Activated CD4-positive, alpha-beta T cell treated with anti-CD3 and anti-CD28 coated beads, Interleukin-2, amount 50 U/mL, for 16 hours (primary cell): ENCODE results near the gene THSD4.
"Not testable (repeated sequence)": the region's sequence is repeated elsewhere in the genome, so short reads cannot be mapped to it uniquely, and the experiment has no call there.

Source experiments
- DNase-seq: peaks from one replicate; pipeline ENCODE4 v3.0.0-alpha.2; 2020

THSD4 gene

DNA sequence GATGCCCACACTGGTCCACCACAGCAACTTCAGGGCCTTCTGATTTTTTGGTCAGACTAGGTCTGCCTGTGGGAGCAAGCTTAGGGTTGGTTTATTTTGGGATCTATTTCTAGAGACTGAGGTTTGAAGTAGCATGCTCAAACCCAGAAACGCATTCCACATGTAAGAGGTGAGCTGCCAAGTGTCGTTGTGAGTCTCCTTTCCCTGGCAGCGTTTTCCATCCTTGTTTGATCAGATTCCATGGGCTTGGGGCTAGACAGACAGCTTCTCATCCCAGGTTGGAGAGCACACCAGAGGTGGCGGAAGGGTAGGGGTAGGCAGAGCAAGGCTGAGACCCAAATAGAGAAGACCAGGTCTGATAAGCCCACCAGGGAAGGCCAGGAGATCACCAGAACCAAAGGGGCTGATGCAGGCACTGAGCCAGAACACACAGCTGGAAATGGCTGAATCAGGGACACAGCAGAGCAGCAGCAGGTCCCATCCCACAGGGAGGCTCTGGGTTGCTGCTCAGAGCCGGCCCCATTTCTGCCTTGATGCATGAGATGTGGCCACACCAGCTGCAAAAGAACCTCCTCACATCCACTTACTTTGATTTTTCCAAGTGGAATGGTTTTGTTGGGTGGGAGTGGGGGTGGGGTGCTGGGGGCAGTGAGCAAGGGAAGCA is 186.8 kb downstream of the THSD4 start:
- no peak for DNase-seq

DNA sequence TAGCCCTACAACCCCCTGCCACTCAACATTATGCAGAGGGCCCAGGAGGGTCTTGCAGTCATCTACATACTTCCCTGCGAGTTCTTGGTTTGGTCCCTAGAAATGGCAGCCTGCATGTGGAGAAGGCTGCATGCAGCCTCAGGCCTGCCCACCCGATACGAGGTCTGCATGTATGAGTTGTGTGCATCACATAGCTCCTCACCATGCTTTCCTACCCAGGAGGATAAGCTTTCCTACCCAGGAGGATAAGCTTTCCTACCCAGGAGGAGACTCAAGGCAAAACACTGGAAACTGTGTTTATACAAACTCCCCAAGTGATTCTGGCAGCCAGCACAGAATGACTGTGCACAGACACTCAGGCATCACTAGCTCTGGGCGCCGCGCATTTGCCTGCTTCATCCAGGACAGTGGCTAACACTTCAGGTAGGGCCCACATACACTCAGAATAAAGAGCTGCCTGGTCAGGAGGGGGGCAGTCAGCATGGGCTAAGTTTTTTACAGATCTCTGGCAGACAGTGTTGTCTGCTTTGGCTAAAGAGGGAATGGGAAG is 187.7 kb downstream of the THSD4 start:
- no peak for DNase-seq

DNA sequence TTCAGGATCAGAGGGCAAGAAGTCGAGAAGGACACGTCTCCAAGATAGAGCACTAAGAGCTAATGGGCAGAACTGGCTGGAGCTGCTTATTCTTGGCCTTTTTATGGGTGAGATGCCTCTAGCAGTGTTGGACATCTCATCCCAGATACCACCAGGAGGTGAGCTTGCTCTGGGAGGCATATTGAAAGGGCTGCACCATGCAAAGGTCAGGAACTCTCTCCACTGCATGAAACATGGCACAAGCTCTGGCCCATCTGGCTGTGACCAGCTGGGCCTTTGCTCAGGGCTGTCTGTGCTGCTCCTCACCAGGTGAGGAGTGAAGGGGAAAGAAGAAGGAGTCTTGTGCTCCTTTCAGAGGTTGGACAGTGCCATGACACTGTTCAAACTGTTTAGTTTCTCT is 188.7 kb downstream of the THSD4 start:
- DNase-seq, result no peak

DNA sequence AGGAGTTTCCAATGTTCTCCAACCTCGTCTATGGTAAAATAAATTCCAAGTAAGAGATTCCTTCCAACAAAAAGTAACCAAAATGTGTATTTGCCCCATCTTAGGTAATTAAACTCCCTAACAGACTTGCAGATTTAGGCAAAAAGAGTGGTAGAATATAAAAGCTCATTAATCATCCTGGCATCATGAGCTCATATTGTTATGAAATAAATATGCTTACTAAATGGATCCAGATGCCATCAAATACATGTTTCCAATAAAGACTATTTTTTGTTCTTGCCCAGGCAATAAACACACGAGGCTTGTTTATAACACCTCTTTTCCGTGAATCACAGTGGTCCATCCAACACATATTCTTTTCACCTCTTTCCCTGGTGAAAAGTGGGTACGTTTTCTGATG is 189.4 kb downstream of the THSD4 start:
- no peak for DNase-seq

DNA sequence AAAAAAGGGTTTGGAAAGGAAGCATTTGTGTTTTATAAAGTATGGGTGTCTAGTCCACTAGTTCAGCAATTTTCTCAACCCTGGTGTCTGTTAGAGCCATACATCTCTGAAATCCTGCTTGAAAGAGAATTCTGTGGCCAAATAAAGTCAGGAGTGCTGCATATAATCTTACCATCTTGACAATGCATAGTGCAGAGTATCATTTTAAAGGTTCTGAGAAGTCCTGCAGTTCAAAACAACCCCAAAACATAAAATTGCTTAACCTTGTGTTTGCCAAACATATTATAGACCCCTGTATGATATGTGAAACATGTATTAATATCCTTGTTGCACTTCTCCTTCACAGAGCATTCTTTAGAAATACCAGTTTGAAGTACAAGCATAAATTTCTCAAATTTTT is 191.3 kb downstream of the THSD4 start:
- DNase-seq, result no peak

DNA sequence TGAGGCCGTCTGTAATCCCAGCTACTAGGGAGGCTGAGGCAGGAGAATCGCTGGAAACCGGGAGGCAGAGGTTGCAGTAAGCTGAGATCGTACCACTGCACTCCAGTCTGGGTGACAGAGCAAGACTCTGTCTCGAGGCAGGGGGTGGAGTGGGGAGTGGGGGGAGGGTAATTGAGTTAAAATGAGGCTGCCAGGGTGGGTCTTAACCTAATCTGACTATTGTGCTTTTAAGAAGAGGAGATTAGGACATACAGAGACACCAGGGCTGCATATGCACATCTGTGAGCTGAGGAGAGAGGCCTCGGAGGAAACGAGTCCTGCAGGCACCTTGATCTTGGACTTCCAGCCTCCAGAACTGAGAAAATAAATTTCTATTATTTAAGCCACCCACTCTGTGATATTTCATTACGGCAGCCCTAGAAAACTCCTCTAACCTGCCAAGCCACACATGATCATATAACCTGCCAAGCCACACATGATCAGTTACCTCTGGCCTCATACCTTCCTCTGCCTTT is 197.0 kb downstream of the THSD4 start:
- DNase-seq, result no peak

DNA sequence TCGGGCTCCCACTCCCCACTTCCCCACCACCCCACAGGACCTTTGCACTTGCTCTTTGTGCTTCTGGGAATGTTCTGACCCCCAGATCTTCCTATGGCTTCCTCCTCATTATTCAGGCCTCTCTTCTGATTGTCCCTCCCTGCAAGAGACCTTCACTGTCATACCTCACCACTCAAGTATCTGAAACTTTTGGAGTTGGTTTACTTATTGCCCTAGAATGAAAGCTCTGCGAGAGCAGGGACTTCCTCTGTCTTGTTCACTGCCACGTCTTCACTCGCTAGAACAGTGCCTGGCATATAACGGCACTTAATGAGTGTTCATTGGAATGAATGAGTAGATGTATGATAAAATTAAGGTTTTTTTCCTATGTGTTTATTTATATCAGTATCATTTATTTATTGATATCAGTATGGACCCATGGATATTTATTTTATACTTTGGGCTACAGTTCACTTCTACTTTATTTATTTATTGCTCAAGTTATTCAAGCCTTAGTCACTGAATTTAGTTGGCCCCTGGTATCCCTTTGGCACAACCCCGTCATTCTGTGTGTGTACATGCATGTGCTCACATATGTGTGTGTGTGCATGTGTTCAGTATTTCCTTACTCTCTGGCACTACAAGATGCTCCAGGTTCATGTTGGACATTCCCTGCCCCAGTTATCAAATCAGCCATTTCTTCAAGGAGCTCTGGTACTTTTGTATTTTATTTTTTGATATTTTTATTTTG is 197.6 kb downstream of the THSD4 start:
- DNase-seq, result no peak

DNA sequence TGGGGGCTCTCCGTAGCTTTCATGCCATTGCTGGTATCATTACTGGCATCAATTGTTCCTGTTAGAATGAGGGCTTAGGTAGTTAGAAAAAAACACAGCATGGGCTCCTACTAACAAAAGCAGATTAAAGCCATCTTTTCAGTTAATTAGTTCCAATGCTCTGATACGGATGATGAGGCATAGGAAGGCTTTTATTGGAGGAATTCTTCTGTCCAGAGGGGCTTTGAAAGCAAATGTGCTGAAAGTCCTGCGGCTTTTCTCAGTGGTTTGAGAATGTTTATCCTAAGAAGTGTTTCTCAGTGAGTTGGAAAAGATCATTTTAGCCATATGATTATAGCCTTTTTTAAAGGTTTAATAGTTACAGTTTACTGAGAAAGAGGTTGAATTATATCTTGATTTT is 198.5 kb downstream of the THSD4 start:
- DNase-seq, result no peak

DNA sequence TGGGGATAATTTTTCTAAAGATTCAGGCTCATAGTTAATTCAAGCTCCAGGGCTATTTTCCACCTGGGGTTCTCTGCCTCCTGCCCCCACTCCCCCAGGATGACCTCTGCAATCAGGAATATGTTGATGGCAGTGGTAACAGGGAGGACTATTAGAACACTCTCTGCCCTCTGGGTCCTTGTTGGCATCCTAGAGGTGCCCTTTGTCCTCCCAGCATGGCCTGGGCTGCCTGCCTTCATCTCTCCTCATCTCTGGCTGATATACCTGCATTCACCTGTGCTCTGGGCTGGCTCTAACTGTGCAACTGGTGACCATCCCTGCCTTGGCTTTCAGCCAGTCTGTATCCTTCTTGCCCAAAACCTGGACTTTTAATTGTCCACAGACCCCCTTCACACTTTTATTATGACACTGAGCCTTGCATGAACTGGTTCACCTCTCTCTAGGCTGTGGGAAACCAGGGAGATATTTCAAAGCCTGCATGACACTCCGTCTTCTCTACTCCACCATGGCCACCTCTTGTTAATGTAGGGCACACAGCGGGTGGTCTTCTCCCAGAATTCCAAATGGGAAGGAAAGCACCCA is 199.8 kb downstream of the THSD4 start:
- no peak for DNase-seq

DNA sequence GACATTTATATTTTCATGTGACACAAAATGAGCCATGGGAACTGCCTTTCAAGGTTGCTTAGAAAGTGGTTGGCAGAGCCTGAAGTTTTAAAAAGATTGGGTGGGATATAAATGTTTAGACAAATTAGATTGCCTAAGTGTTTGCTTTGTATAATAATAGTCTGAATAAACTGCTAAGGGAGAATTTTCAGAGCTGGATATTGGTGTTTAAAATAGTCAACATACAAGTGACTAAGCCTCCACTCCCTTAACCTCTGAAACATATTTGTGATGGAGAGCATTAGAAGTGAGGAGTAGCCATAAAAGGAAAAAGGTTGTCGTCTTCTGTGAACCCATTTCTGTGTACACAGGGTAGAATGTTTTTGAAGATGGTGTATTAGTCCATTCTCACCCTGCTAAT is 201.6 kb downstream of the THSD4 start:
- DNase-seq, result no peak

DNA sequence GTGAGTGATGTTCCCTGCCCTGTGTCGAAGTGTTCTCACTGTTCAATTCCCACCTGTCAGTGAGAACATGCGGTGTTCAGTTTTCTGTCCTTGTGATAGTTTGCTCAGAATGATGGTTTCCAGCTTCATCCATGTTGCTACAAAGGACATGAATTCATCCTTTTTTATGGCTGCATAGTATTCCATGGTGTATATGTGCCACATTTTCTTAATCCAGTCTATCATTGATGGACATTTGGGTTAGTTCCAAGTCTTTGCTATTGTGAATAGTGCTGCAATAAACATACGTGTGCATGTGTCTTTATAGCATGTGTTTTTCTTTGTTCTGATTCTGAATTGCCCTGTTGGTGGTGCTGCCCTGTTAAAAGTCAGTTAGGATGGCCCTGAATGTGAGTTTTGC is 204.2 kb downstream of the THSD4 start:
- not testable (repeated sequence) for DNase-seq

DNA sequence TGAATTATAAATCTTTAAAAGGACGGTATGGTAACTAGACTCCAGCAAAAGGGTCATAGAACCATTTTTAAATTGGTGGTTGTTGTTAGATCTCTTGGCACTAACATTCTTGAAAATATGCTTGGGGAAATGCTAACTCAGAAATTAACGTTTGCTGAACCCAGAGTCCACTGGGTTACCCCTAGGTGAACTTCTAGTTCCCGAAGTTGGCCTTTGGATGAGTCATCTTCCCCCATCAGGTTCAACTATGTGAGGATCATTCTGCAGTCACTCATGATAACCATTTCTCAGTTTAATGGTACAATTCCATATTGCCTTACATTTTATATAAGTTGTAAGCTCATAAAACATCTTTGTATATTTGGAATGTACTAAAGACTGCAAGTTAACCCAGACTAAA is 204.7 kb downstream of the THSD4 start:
- no peak for DNase-seq

DNA sequence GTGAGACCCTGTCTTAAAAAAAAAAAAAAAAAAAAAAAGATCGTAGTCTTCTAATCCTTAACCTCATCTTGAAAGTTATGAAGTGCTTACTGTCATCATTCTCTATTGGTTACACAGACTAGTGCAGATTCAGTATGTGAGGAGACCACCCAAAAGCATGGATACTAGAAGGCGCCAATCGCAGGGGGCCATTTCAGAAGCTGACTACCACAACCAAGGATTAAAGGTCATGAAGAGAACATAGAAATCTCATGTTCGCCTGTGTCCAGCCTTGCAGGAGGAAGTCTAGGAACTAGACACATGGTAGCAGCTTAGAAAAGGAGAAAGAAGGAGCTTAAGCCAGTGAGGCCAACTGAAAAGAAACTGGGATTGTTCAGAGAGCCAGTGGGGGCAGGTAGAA is 207.8 kb downstream of the THSD4 start:
- DNase-seq, result no peak

DNA sequence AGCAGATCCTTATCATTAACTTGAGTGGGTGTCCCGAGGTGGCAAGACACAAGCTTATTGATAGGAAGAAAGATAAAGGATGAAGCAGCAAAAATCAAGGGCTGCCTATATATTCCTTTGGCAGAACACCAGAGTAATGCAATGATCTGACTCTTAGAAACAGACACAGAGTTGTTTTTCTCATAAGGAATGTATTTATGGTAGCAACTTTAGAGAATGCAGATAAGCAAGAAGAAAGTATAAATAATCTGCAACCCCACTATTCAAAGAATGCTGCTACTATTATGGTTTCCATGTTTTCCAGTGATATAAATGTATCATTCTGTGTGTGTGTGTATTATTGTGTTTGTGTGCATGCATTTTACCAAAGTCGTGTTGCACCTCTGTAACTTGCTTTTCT is 208.3 kb downstream of the THSD4 start:
- no peak for DNase-seq

DNA sequence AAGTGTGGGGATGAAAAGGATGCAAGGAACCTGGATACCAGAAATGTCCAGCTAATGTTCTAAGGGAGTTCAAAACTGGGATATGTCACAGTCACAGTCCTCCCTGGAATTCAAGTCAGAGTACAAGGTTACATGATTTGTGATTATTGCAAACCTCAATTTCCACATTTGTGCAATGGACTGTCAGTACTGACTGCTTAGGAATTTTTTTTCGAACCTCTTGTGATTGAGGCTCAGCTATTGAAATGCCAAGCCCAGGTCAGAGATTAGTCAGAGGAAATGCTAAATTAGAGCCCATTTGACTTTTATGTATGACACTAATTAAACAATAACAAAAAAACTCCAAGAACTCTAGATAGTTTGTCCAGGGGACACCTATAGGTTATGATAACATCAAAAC is 210.2 kb downstream of the THSD4 start:
- no peak for DNase-seq

DNA sequence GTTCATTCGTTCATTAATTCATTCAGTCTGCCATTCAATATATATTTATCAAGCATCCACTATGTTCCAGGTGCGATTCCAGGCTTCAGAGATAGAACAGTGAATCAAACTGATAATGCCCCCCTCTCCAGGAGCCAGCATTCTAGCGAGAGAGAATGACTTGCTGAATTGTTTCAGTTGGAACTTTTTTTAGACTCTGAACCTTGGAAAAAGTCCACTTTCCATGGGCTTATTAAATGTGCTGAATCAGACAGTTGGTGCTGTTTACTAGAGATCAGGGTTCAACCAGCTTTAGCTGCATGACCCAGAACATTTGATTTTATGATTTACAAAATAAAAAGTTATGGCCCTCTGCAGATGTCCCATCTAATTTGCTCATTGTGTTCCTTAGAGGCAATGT is 213.2 kb downstream of the THSD4 start:
- no peak for DNase-seq

DNA sequence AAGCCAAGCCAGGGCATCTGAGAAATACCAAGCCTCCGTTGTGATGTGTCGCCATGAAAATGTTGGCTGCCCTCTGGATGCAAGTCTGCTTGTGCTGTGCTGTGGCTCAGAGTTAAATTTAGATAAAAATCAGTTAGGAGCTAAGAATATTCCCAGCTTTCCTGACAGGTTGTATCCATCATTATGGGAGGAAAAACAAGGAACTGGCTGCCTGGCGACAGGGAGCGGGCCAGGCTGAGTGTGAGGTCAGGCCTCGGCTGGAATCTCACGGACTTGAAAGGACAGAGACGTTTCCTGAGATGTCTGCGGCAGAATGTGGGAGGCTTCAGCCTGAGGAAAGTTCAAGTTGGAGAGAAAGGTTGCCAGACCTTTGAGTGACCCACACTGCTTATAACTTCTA is 213.8 kb downstream of the THSD4 start:
- no peak for DNase-seq

DNA sequence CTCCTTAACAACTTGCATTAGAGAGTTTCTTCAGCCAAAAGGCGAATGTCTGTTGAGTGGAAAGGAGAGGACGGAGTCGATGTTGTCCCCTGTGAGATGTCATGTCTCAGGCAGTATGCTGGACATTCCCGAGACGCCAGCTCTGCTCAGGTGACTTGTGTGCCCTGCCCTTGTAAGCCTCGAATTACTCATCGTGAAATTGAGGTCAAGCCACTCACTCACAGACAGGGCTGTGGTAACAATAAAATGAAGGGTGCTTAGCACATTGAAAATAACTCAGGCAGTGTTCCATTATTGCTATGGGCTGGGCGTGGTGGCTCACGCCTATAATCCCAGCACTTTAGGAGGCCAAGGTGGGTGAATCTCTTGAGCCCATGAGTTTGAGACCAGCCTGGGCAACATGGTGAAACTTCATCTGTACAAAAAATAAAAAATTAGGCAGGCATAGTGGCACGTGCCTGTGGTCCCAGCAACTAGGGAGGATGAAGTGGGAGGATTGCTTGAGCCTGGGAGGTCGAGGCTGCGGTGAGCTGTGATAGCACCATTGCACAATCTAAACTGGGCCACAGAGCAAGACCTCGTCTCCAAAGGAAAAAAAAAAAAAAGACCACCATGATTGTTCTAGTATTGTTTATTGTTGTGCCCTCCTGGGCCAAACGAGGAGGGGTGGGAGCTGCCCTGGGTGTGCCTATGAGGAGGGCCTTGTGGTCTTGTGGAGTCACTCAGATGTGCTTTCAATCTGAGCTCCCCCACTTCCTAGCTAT is 214.4 kb downstream of the THSD4 start:
- peak; percentile 3 for DNase-seq

DNA sequence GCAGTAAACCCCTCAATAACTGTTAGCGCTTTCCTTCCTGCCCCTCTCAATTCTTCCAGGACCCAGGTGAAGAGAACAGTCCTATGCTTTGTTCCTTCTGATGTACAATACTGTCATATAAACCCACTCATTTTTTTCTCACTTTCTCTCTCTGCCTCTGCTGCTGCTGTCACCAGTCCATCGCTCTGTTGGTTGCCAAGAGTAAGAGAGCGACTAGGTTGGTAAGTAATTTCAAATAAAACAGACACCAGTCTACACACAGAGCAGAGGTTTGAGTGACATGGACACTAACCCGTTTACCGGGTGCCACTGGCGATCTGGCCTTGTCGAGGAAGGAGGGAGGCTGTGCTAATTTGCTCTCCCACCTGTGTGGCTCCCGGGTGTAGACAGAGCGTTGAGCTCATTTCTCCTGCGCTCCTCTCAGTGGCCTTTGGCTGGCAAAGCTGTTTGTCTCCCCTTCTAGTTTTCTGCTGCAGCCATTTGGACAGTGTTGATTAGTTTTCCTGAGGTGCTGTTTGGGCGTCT is 215.4 kb downstream of the THSD4 start:
- DNase-seq, result no peak

DNA sequence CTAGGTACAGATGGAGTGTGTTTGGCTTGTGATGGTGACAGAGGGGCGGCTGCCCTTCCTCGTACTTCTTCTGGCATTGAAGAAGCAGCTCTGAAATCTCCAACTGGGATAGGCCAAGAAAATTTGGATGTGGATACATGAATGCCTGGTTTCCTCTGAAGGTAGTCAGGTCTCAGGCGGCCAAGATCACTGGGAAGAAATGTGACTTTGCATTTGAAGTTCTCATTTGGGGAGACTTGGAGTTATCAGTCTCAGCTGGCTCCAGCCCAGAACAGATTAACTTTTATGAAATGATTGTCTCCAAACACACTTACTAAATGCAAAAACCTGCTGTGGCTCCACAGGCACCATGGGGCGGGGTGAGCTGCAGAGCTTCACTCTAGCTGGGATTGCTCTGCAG is 215.9 kb downstream of the THSD4 start:
- DNase-seq, result no peak

DNA sequence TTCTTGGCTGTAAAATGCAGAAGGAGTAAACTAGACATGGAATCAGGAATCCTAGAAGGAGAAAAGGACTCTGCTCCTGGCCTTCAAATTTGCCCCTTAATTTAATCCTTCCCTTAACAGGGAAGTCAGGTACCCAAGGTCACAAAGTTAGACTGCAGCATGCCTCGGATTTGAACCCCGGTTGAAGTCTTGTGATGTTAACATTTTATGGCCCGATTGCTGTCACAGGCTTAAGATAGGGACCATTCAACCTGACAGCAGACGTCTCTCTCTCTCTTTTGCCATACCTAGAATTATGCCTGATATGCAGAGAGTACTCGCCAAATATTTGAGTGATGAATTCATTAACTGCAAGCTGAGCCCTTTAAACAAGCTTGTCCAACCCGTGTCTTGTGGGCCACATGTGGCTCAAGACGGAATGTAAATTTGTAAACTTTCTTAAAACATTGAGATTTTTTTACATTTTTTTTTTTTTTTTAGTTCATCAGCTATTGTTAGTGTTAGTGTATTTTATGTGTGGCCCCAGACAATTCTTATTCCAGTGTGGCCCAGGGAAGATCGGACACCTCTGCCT is 217.2 kb downstream of the THSD4 start:
- no peak for DNase-seq

DNA sequence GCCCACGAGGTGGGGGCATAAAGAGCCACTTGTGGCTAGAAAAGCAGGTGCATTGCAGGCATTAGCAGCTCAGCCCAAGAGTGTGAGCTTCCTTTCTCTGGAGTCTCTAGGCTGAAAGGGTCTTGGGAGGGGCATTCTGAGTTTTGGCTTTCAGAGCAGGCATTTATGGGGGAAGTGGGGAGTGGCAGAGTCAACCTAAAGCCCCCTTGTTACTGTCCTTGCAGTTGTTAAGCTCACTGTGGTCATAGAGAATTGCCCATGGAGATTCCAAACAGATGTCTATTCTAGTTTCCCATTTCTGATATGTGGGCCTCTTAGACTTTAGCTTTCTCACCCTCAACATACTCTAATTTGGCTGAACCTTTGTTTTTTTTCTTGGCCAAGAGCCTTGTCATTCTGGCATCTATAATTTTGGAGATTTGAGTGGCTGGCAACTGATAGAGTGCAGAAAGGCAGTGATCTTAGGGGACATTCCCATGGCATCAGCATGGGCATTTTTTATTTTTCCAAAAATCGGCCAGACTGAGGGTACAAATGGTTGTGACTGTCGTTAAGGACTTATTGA is 217.9 kb downstream of the THSD4 start:
- DNase-seq, result no peak
